WERI-Rb-1 (cell line): Measurements from ENCODE around the gene SLCO4A1.

Experiments used
- DNase-seq: peaks from one replicate; pipeline ENCODE4 v3.0.0-alpha.2; 2020
- H3K27ac ChIP-seq: fragments of 250-450 bp; sonication (Bioruptor Pico); 2 replicates; pipeline ENCODE4 v1.5.1; 2020; ENCODE audit warnings: mild to moderate bottlenecking, moderate library complexity
- H3K27me3 ChIP-seq: fragments of 250-450 bp; sonication (Bioruptor Pico); 2 replicates; pipeline ENCODE4 v1.5.1; 2021; ENCODE audit warnings: mild to moderate bottlenecking, low read depth, moderate library complexity; ENCODE audit not compliant: insufficient read depth, severe bottlenecking
- H3K36me3 ChIP-seq: fragments of 250-450 bp; sonication (Bioruptor Pico); 2 replicates; pipeline ENCODE4 v1.5.1; 2020; ENCODE audit warnings: mild to moderate bottlenecking, moderate library complexity
- H3K4me3 ChIP-seq: 2 replicates; pipeline ENCODE4 v1.5.1; 2011; ENCODE audit warnings: low read depth, mild to moderate bottlenecking, control low read depth, low read length
- H3K9me3 ChIP-seq: fragments of 250-450 bp; sonication (Bioruptor Pico); 2 replicates; pipeline ENCODE4 v1.5.1; 2021; ENCODE audit warnings: mild to moderate bottlenecking, moderate library complexity; ENCODE audit not compliant: severe bottlenecking
- CTCF ChIP-seq: IDR thresholded peaks from 2 replicates; pipeline ENCODE4 v1.5.1; 2011; ENCODE audit warnings: low read depth, mild to moderate bottlenecking, control low read depth, inconsistent platforms, low read length

Gene SLCO4A1

GRCh38 chr20:62653373-62653772 lies 11.1 kb downstream of the SLCO4A1 start:
- H3K27me3 ChIP-seq: no peaks in the 10 kb centered on the region
- no peak overlapping the region for H3K4me3 ChIP-seq
- H3K9me3 ChIP-seq: no peaks in the 10 kb centered on the region
- no peak for TF ChIP-seq CTCF
- no peak for DNase-seq
- peaks cover 44% of the 10 kb centered on the region for H3K36me3 ChIP-seq
- no peak overlapping the region for H3K27ac ChIP-seq

- H3K9me3 ChIP-seq: no peaks in the 10 kb centered on the region
- H3K27ac ChIP-seq: no peak overlapping the region
- DNase-seq: no peak
- no peaks in the 10 kb centered on the region for H3K27me3 ChIP-seq
- no peak overlapping the region for H3K4me3 ChIP-seq
- TF ChIP-seq CTCF: no peak
- H3K36me3 ChIP-seq: peaks cover 39% of the 10 kb centered on the region
Observed at GRCh38 chr20:62653951-62654685, 11.8 kb downstream of the SLCO4A1 start.

- Histone ChIP-seq H3K27me3 (no peaks in the 10 kb centered on the region), H3K36me3 (peaks cover 33% of the 10 kb centered on the region), H3K27ac (no peak overlapping the region), H3K4me3 (no peak overlapping the region), H3K9me3 (no peaks in the 10 kb centered on the region)
- no peak for DNase-seq
- TF ChIP-seq CTCF: no peak
Observed at GRCh38 chr20:62655282-62656196, 13.2 kb downstream of the SLCO4A1 start.

GRCh38 chr20:62656197-62656918 lies 14.1 kb downstream of the SLCO4A1 start:
- Histone ChIP-seq H3K27me3 (no peaks in the 10 kb centered on the region), H3K4me3 (no peak overlapping the region), H3K9me3 (no peaks in the 10 kb centered on the region), H3K27ac (no peak overlapping the region), H3K36me3 (peaks cover 29% of the 10 kb centered on the region)
- no peak for TF ChIP-seq CTCF
- no peak for DNase-seq

- Histone ChIP-seq H3K9me3 (no peaks in the 10 kb centered on the region), H3K36me3 (peaks cover 25% of the 10 kb centered on the region)
- DNase-seq: no peak
Observed at GRCh38 chr20:62656919-62657588, 14.8 kb downstream of the SLCO4A1 start.

More at GRCh38 chr20:62656919-62657588, 14.8 kb downstream of the SLCO4A1 start:
- Histone ChIP-seq H3K27me3 (no peaks in the 10 kb centered on the region), H3K27ac (no peak overlapping the region), H3K4me3 (no peak overlapping the region)
- TF ChIP-seq CTCF: no peak
